Measurements from ENCODE around the gene TRIM68. TPM values are rescaled to one million over a fixed set of nuclear protein-coding genes. Genes with fewer than 3 reads are reported as not detected.

The TRIM68 gene
- total and polyA plus RNA-seq, 2 experiments from 2014 or later: 5.9 to 16.1 TPM

DNA sequence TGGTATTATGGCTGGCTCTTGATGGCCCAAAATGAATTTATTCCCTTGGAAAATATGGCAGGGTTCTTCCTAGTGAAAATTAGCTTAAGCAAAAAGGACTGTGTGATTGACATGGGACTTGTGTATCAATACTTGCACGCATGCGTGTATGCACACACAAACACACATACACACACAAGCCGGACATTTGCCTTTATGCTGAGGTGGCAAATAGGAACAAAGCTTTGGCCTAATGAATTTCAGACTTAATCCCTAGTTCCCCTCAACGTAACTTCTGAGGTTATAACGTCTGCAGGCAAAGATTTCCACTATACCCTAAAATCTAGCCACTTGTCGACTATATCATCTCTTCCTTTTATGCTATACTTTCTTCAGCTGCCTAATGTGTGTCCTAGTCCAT is 29.4 kb downstream of the TRIM68 start:
- WGBS (ENCODE audit: low lambda C conversion rate, missing lambda C conversion rate): 86% methylated on average over 6 of the region's 6 CpGs
- no peaks in the 10 kb centered on the region for H4K20me1 ChIP-seq (ENCODE audit: insufficient read depth, poor library complexity, severe bottlenecking)
- no peaks in the 10 kb centered on the region for H3K27me3 ChIP-seq

DNA sequence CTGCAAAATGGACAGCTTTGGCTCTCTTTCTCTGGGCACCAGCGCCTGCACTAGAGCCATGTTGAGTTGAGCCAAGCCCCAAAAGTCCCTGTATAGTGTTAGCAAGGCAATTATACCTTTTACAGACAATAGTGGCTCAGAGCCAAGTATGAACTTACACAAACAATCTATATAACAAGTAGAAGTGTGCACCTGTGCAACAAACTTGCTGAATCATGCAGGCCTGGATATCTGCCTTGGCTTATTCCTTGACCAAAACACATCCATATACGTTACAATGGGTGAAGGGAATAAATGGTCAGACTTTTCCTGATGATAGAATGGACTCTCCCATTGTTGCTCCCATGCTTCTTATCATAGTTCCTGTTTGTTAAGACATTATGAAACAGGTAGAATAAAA is 30.3 kb downstream of the TRIM68 start:
- Histone ChIP-seq H4K20me1 (ENCODE audit: insufficient read depth, poor library complexity, severe bottlenecking) (no peaks in the 10 kb centered on the region), H3K9me2 (replicated peaks; ENCODE audit: insufficient read depth) (no peaks in the 10 kb centered on the region), H3K27ac (no peak overlapping the region), H3K4me2 (no peak overlapping the region), H3K36me3 (replicated peaks; ENCODE audit: insufficient read depth, low read depth) (no peaks in the 10 kb centered on the region), H3K79me2 (no peaks in the 10 kb centered on the region), H3K27me3 (no peaks in the 10 kb centered on the region), H3K9me3 (ENCODE audit: low read depth) (no peaks in the 10 kb centered on the region), H3K4me1 (ENCODE audit: insufficient read depth) (no peaks in the 10 kb centered on the region), H2AFZ (no peak overlapping the region), H3K4me3 (no peak overlapping the region)
- no peak for TF ChIP-seq EZH2phosphoT487 (IDR thresholded peaks at IDR 0.05; ENCODE audit: low read depth, severe bottlenecking, unreplicated experiment)
- TF ChIP-seq, protein P1, sequence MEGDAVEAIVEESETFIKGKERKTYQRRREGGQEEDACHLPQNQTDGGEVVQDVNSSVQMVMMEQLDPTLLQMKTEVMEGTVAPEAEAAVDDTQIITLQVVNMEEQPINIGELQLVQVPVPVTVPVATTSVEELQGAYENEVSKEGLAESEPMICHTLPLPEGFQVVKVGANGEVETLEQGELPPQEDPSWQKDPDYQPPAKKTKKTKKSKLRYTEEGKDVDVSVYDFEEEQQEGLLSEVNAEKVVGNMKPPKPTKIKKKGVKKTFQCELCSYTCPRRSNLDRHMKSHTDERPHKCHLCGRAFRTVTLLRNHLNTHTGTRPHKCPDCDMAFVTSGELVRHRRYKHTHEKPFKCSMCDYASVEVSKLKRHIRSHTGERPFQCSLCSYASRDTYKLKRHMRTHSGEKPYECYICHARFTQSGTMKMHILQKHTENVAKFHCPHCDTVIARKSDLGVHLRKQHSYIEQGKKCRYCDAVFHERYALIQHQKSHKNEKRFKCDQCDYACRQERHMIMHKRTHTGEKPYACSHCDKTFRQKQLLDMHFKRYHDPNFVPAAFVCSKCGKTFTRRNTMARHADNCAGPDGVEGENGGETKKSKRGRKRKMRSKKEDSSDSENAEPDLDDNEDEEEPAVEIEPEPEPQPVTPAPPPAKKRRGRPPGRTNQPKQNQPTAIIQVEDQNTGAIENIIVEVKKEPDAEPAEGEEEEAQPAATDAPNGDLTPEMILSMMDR (IDR thresholded peaks at IDR 0.05; ENCODE audit: poor library complexity): no peak
- DNase-seq (ENCODE audit: low spot score): no peak
- WGBS (ENCODE audit: low lambda C conversion rate, missing lambda C conversion rate): 85% methylated on average over 2 of the region's 2 CpGs

More for the DNA sequence above, 29.4 kb downstream of the TRIM68 start:
- H3K9me3 ChIP-seq (ENCODE audit: low read depth): no peaks in the 10 kb centered on the region
- no peak overlapping the region for H2AFZ ChIP-seq
- H3K4me2 ChIP-seq: no peak overlapping the region
- no peak for DNase-seq (ENCODE audit: low spot score)
- no peak for TF ChIP-seq EZH2 (IDR thresholded peaks at IDR 0.05; ENCODE audit: borderline replicate concordance)
- no peak overlapping the region for H3K4me3 ChIP-seq
- no peaks in the 10 kb centered on the region for H3K36me3 ChIP-seq (replicated peaks; ENCODE audit: insufficient read depth, low read depth)
- H3K4me1 ChIP-seq (ENCODE audit: insufficient read depth): no peaks in the 10 kb centered on the region
- no peaks in the 10 kb centered on the region for H3K9me2 ChIP-seq (replicated peaks; ENCODE audit: insufficient read depth)
- no peaks in the 10 kb centered on the region for H3K79me2 ChIP-seq
- no peak overlapping the region for H3K27ac ChIP-seq

DNA sequence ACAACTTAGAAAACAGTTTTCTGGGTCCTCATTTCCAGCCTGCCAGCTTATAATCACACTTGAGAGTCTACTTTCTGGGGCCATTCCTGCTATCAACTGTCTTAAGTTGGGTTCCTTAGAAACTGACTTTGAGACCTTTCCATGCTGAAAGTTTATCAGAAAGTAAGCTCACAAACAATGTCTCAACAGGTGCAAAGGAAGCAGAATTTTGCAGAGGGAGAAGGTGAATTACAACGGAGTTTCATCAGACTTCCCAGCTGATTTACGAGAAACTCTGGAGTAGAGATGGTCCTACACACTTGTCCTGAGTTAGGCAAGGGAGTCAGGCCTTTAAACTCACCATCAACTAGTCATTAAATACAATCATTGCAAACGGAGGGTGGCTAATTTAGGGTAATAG is 31.2 kb downstream of the TRIM68 start:
- H3K79me2 ChIP-seq: no peaks in the 10 kb centered on the region
- no peaks in the 10 kb centered on the region for H3K36me3 ChIP-seq (replicated peaks; ENCODE audit: insufficient read depth, low read depth)
- no peak for DNase-seq (ENCODE audit: low spot score)
- no peaks in the 10 kb centered on the region for H3K9me2 ChIP-seq (replicated peaks; ENCODE audit: insufficient read depth)
- H3K27ac ChIP-seq: no peak overlapping the region
- no peak overlapping the region for H3K4me3 ChIP-seq
- 68% methylated on average over 3 of the region's 3 CpGs for WGBS (ENCODE audit: low lambda C conversion rate, missing lambda C conversion rate)
- no peaks in the 10 kb centered on the region for H3K27me3 ChIP-seq
- no peaks in the 10 kb centered on the region for H3K9me3 ChIP-seq (ENCODE audit: low read depth)
- no peak overlapping the region for H2AFZ ChIP-seq
- TF ChIP-seq EZH2 (IDR thresholded peaks at IDR 0.05; ENCODE audit: borderline replicate concordance): no peak
- TF ChIP-seq, protein P1 (IDR thresholded peaks at IDR 0.05; ENCODE audit: poor library complexity): no peak
- TF ChIP-seq EZH2phosphoT487 (IDR thresholded peaks at IDR 0.05; ENCODE audit: low read depth, severe bottlenecking, unreplicated experiment): no peak
- no peaks in the 10 kb centered on the region for H4K20me1 ChIP-seq (ENCODE audit: insufficient read depth, poor library complexity, severe bottlenecking)
- H3K4me2 ChIP-seq: no peak overlapping the region
- no peaks in the 10 kb centered on the region for H3K4me1 ChIP-seq (ENCODE audit: insufficient read depth)

DNA sequence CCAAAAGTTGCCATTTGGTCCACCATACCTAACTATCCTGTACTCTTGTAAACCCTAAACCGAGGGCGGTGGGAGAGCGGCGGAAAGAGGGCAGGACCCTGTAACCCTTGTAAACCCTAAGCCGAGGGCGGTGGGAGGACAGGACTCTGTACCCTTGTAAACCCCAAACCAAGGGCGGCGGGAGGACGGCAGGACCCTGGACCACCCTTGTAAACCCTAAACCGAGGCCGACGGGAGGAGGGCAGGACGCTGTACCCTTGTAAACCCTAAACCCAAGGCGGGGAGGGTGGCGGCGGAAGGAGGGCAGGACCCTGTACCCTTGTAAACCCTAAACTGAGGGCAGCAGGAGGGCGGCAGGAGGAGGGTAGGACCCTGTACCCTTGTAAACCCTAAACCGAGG is 39.0 kb downstream of the TRIM68 start:
- no peak for DNase-seq (ENCODE audit: low spot score)
- Histone ChIP-seq H2AFZ (no peak overlapping the region), H3K27ac (no peak overlapping the region), H4K20me1 (ENCODE audit: insufficient read depth, poor library complexity, severe bottlenecking) (no peaks in the 10 kb centered on the region), H3K4me3 (no peak overlapping the region), H3K9me3 (ENCODE audit: low read depth) (no peaks in the 10 kb centered on the region), H3K9me2 (replicated peaks; ENCODE audit: insufficient read depth) (no peaks in the 10 kb centered on the region), H3K79me2 (no peaks in the 10 kb centered on the region), H3K4me2 (no peak overlapping the region), H3K4me1 (ENCODE audit: insufficient read depth) (no peaks in the 10 kb centered on the region), H3K36me3 (replicated peaks; ENCODE audit: insufficient read depth, low read depth) (no peaks in the 10 kb centered on the region), H3K27me3 (no peaks in the 10 kb centered on the region)
- WGBS (ENCODE audit: low lambda C conversion rate, missing lambda C conversion rate): 92% methylated on average over 18 of the region's 18 CpGs
- TF ChIP-seq, protein P1 (IDR thresholded peaks at IDR 0.05; ENCODE audit: poor library complexity): no peak
- TF ChIP-seq EZH2 (IDR thresholded peaks at IDR 0.05; ENCODE audit: borderline replicate concordance) (no peak), EZH2phosphoT487 (IDR thresholded peaks at IDR 0.05; ENCODE audit: low read depth, severe bottlenecking, unreplicated experiment) (no peak)

Measured in hepatocyte (in vitro differentiated cells).